AG04450 (cell line): ENCODE data around the gene ARHGEF12. TPM values are rescaled to one million over a fixed set of nuclear protein-coding genes. Genes with fewer than 3 reads are reported as not detected.
A peak's percentile ranks its signal among the peaks of the same experiment; 100 is the strongest.

Source experiments
- CTCF ChIA-PET: fragments of 300-600, 350-600 bp; formaldehyde crosslinking; extraction: SDS; loops from one replicate; lab custom pipeline; 2022; ENCODE audit warnings: antibody characterized with exemption, inconsistent platforms; lab: Charles Lee
- POLR2A ChIA-PET: fragments of 350-600 bp; formaldehyde crosslinking; extraction: SDS; loops from one replicate; lab custom pipeline; 2021; ENCODE audit warnings: antibody characterized with exemption, inconsistent platforms; lab: Yijun Ruan, JAX
- DNase-seq: peaks from one replicate; pipeline ENCODE4 v3.0.0-alpha.2; 2011; ENCODE audit warnings: low read depth, low spot score
- H3K27ac ChIP-seq: one replicate; pipeline ENCODE4 v1.5.1; 2012; ENCODE audit warnings: low read depth, low read length, control low read depth
- H3K27me3 ChIP-seq: one replicate; pipeline ENCODE4 v1.6.0; 2012; ENCODE audit warnings: low read length; ENCODE audit not compliant: control insufficient read depth, insufficient read depth
- H3K4me3 ChIP-seq: 2 replicates; pipeline ENCODE4 v1.5.1; 2011; ENCODE audit warnings: mild to moderate bottlenecking, low read depth, low read length, control low read depth
- H3K9me3 ChIP-seq: 2 replicates; pipeline ENCODE4 v1.5.1; 2012; ENCODE audit warnings: low read length; ENCODE audit not compliant: control insufficient read depth, insufficient read depth
- polyA plus RNA-seq: library from polyadenylated mRNA; depleted of rRNA; stranded (reverse); fragments of >200 nt; gene quantifications from 2 replicates; pipeline ENCODE4 v1.2.3, GENCODE V29; 2011
- TF ChIP-seq, protein P1 (sequence below): IDR thresholded peaks from 2 replicates; pipeline ENCODE4 v1.5.1; 2011; ENCODE audit warnings: low read depth, low read length, control low read depth, inconsistent platforms

ARHGEF12 gene
- polyA plus RNA-seq, 1 experiment, result 64.8 TPM

DNA sequence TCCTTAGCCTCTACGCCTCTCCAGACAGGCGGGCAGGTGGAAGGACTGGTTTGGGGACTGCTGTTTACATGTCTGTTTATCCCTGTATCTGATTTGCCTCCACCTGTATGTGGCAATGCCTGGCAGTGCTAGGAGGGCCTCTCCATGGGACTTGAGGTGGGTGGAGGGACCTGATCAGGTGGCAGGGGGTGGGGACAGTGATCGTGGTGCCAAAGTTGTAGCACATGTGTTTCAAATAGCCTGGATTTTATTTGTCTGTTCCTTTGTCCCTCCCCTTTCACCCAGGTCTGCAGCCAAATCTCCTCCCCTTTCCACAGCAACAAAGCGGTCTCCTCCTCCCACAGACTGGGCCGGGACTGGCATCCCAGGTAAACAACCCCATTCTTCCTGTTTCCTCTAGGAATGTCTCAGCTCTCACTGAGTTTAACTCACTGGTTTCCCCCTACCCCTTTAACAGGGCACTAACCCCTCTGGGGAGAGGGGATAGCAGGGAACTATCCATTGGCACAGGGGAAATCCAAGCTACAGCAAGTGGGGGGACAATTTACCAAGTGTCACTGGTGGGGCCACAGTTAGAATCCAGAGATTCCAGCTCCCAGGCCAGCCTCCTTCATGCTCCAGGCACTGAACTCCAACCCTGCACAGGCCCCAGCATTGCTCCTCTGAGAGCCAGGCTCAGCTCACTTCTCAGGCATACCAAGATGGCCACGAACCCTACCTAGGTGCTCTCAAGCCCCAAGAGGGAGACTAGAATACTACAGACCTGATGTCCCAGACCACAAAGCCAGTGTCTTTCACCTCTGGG is 34.0 kb upstream of the ARHGEF12 start:
- Histone ChIP-seq H3K9me3 (no peaks in the 10 kb centered on the region), H3K4me3 (no peak overlapping the region), H3K27ac (no peak overlapping the region), H3K27me3 (peaks cover 27% of the 10 kb centered on the region)
- ChIA-PET CTCF (interaction anchor here (0.6 to 13.1 kb wide), 40 partner anchors 12 to 1350 kb away, joined by 3 to 301 read pairs (median 4); partner anchors contain the start of gene TLCD5), POLR2A (no interaction called here)
- TF ChIP-seq, protein P1, sequence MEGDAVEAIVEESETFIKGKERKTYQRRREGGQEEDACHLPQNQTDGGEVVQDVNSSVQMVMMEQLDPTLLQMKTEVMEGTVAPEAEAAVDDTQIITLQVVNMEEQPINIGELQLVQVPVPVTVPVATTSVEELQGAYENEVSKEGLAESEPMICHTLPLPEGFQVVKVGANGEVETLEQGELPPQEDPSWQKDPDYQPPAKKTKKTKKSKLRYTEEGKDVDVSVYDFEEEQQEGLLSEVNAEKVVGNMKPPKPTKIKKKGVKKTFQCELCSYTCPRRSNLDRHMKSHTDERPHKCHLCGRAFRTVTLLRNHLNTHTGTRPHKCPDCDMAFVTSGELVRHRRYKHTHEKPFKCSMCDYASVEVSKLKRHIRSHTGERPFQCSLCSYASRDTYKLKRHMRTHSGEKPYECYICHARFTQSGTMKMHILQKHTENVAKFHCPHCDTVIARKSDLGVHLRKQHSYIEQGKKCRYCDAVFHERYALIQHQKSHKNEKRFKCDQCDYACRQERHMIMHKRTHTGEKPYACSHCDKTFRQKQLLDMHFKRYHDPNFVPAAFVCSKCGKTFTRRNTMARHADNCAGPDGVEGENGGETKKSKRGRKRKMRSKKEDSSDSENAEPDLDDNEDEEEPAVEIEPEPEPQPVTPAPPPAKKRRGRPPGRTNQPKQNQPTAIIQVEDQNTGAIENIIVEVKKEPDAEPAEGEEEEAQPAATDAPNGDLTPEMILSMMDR, result no peak
- no peak for DNase-seq

GRCh38 chr11:120303004-120303637 is 33.1 kb upstream of the ARHGEF12 start:
- H3K27ac ChIP-seq, result no peak overlapping the region
- CTCF ChIA-PET, result interaction anchor here (0.6 to 13.1 kb wide), 47 partner anchors 12 to 1350 kb away, joined by 3 to 301 read pairs (median 4); partner anchors contain the start of gene TLCD5
- peaks cover 21% of the 10 kb centered on the region for H3K27me3 ChIP-seq
- H3K9me3 ChIP-seq, result no peaks in the 10 kb centered on the region
- POLR2A ChIA-PET, result no interaction called here
- H3K4me3 ChIP-seq, result no peak overlapping the region
- DNase-seq, result peak; percentile 55
- TF ChIP-seq, protein P1, result peak; percentile 99

DNA sequence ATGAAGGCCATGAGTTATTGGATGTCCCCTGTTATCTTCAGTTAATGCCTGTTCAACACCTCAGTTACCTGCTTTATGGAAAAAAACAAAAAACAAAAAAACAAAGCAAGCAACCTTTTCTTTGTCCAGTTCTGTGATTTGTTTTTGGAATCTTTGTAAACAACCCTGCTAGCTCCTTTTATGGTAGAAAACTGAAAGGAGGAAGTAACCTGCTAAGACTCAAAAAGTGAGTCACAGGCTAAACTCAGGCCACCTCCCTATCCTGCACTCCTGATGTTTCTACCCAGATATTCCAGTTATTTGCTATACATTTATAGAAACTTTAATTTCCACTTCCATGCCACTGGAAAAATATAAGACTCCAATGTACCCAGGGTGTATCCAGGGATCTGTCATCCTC is 31.7 kb upstream of the ARHGEF12 start:
- H3K27me3 ChIP-seq, result peaks cover 10% of the 10 kb centered on the region
- H3K27ac ChIP-seq, result no peak overlapping the region
- H3K9me3 ChIP-seq, result no peaks in the 10 kb centered on the region
- no peak for DNase-seq
- POLR2A ChIA-PET, result no interaction called here
- no peak overlapping the region for H3K4me3 ChIP-seq
- TF ChIP-seq, protein P1, result no peak
- CTCF ChIA-PET, result interaction anchor here (0.5 to 13.1 kb wide), 9 partner anchors 14 to 680 kb away, joined by 3 to 301 read pairs (median 15); no protein-coding TSS in a partner anchor

DNA sequence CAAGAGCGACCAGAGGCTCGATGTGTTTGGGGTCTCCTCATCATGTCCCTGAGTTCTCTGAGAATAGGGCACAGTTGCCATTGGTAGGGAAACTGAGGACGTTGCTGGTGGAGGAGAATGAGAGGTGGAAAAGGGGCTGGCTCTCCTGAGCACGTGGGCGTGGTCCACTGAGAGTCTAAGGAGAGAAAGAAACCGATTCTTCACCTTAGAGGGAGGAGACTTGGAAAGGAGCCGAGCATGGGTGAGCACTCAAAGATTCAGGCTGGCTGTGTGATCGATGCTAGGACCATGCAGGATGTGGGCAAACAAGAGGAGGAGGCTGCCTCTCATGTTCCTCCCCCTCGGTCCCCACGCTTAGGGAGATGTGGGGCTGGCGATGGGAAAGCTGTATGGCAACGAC is 30.9 kb upstream of the ARHGEF12 start:
- H3K27ac ChIP-seq, result no peak overlapping the region
- no peaks in the 10 kb centered on the region for H3K9me3 ChIP-seq
- CTCF ChIA-PET, result interaction anchor here (0.6 to 13.1 kb wide), 4 partner anchors 58 to 624 kb away, joined by 6 to 301 read pairs (median 87); no protein-coding TSS in a partner anchor
- POLR2A ChIA-PET, result no interaction called here
- TF ChIP-seq, protein P1, result no peak
- H3K27me3 ChIP-seq, result peaks cover 11% of the 10 kb centered on the region
- H3K4me3 ChIP-seq, result no peak overlapping the region
- no peak for DNase-seq
